CD14-positive monocyte (primary cell): ENCODE measurements around the gene CARM1. TPM values are rescaled to one million over a fixed set of nuclear protein-coding genes. Genes with fewer than 3 reads are reported as not detected.

ENCODE experiments used
- DNase-seq, 3 donors: peaks; one replicate each; pipeline ENCODE4 v3.0.0-alpha.2; 2011 to 2022
- H2AFZ ChIP-seq: 2 replicates; pipeline ENCODE4 v1.6.0; 2012; ENCODE audit warnings: mild to moderate bottlenecking, low read depth, low read length, inconsistent platforms; ENCODE audit not compliant: insufficient read depth, poor library complexity, severe bottlenecking
- H3K27ac ChIP-seq, 2 donors: 1 replicate in 1 of 2; 2 replicates in 1 of 2; pipeline ENCODE4 v1.5.1; 2012 to 2013; ENCODE audit warnings: low read length in 2 of 2, control low read depth in 1 of 2, inconsistent platforms in 1 of 2, low read depth in 1 of 2, mild to moderate bottlenecking in 1 of 2
- H3K27me3 ChIP-seq, 2 donors: one replicate each; pipeline versions ENCODE4 v1.6.0 to v1.6.1; 2011 to 2013; ENCODE audit warnings: low read length in 2 of 2; ENCODE audit not compliant: control insufficient read depth in 2 of 2, insufficient read depth in 2 of 2
- H3K36me3 ChIP-seq, 2 donors: replicated peaks in 1 of 2; 1 replicate in 1 of 2; 2 replicates in 1 of 2; pipeline versions ENCODE4 v1.5.1 to v1.6.1; 2012 to 2013; ENCODE audit warnings: low read length in 2 of 2, control low read depth in 1 of 2, inconsistent platforms in 1 of 2, mild to moderate bottlenecking in 1 of 2; ENCODE audit not compliant: insufficient read depth in 2 of 2, control insufficient read depth in 1 of 2
- H3K4me1 ChIP-seq, 2 donors: 1 replicate in 1 of 2; 2 replicates in 1 of 2; pipeline versions ENCODE4 v1.5.1 to v1.6.1; 2012 to 2013; ENCODE audit warnings: low read length in 2 of 2, control low read depth in 1 of 2, inconsistent platforms in 1 of 2, mild to moderate bottlenecking in 1 of 2, moderate library complexity in 1 of 2; ENCODE audit not compliant: insufficient read depth in 2 of 2, control insufficient read depth in 1 of 2
- H3K4me2 ChIP-seq: replicated peaks from 2 replicates; pipeline ENCODE3; 2012; ENCODE audit warnings: low read length, moderate library complexity, mild to moderate bottlenecking; ENCODE audit not compliant: poor library complexity, severe bottlenecking; ENCODE audit errors: extremely low read depth
- H3K4me3 ChIP-seq, 3 experiments: fragments of 200-600 bp in 1 of 3; sonication (generic) in 1 of 3; replicated peaks in 1 of 3; 1 replicate in 2 of 3; 2 replicates in 1 of 3; pipeline ENCODE4 v1.5.1; 2011 to 2013; ENCODE audit warnings: low read length in 3 of 3, mild to moderate bottlenecking in 3 of 3, control low read depth in 2 of 3, low read depth in 2 of 3, inconsistent platforms in 1 of 3, moderate library complexity in 1 of 3
- H3K79me2 ChIP-seq: 2 replicates; pipeline ENCODE4 v1.6.0; 2012; ENCODE audit warnings: mild to moderate bottlenecking, control low read depth, inconsistent platforms, low read length, moderate library complexity; ENCODE audit not compliant: insufficient read depth
- H3K9ac ChIP-seq: 2 replicates; pipeline ENCODE4 v1.6.0; 2017; ENCODE audit warnings: low read length, mild to moderate bottlenecking; ENCODE audit not compliant: insufficient read depth, poor library complexity, severe bottlenecking
- H3K9me3 ChIP-seq, 2 donors: replicated peaks in 1 of 2; 1 replicate in 1 of 2; 2 replicates in 1 of 2; pipeline versions ENCODE4 v1.5.1 to v1.6.1; 2012 to 2013; ENCODE audit warnings: low read length in 2 of 2, control low read depth in 1 of 2; ENCODE audit not compliant: control insufficient read depth in 1 of 2, insufficient read depth in 1 of 2
- H4K20me1 ChIP-seq: 2 replicates; pipeline ENCODE4 v1.6.0; 2012; ENCODE audit warnings: mild to moderate bottlenecking, low read length, control low read depth, moderate library complexity; ENCODE audit not compliant: insufficient read depth
- H3K27ac Mint-ChIP-seq, 7 donors: one replicate each; pipeline ENCODE4 v1.8.0; 2020; ENCODE audit warnings: mild to moderate bottlenecking in 7 of 7, mixed read lengths in 7 of 7, moderate library complexity in 6 of 7, inconsistent platforms in 2 of 7
- H3K27me3 Mint-ChIP-seq, 3 donors: one replicate each; pipeline ENCODE4 v1.8.0; 2021 to 2022; ENCODE audit warnings: low read depth in 3 of 3, mild to moderate bottlenecking in 3 of 3, mixed read lengths in 3 of 3, moderate library complexity in 3 of 3, inconsistent platforms in 1 of 3
- H3K36me3 Mint-ChIP-seq, 2 donors: one replicate each; pipeline ENCODE4 v1.8.0; 2020; ENCODE audit warnings: mixed read lengths in 2 of 2, inconsistent platforms in 1 of 2, mild to moderate bottlenecking in 1 of 2
- H3K4me1 Mint-ChIP-seq: one replicate; pipeline ENCODE4 v1.8.0; 2020; ENCODE audit warnings: mild to moderate bottlenecking, mixed read lengths
- H3K4me3 Mint-ChIP-seq, 2 donors: one replicate each; pipeline ENCODE4 v1.8.0; 2020; ENCODE audit warnings: mild to moderate bottlenecking in 2 of 2, mixed read lengths in 2 of 2, moderate library complexity in 1 of 2
- H3K9me3 Mint-ChIP-seq, 7 donors: one replicate each; pipeline ENCODE4 v1.8.0; 2020 to 2022; ENCODE audit warnings: mixed read lengths in 7 of 7, mild to moderate bottlenecking in 6 of 7, moderate library complexity in 6 of 7, inconsistent platforms in 2 of 7
- CTCF ChIP-seq: fragments of 200-600 bp; IDR thresholded peaks from one replicate; pipeline ENCODE4 v1.8.0; 2022; ENCODE audit warnings: antibody characterized with exemption, mild to moderate bottlenecking
- whole genome bisulfite sequencing: methylation state at CpG from one replicate; pipeline ENCODE4 v1.1.5; 2013; ENCODE audit warnings: missing lambda C conversion rate; ENCODE audit not compliant: insufficient coverage; 5-methylcytosine and 5-hydroxymethylcytosine counted together
- intact Hi-C, 2 donors: fragments of 100-400 bp; cut with micrococcal nuclease; formaldehyde crosslinking; loops; one replicate each; pipeline versions ENCODE4 v1.15.0 to v1.15.1; 2023
- polyA plus RNA-seq, 3 donors: library from polyadenylated mRNA; depleted of rRNA in 1 of 3; unstranded in 2 of 3; stranded (reverse) in 1 of 3; fragments of 300-500 nt in 2 of 3; fragments of >200 nt in 1 of 3; fragmentation: Illumina TruSeq in 2 of 3; gene quantifications; 1 replicate in 2 of 3; 2 replicates in 1 of 3; pipeline ENCODE4 v1.2.3, GENCODE V29; 2012 to 2021

The CARM1 gene
- polyA plus RNA-seq, 3 donors, result 0.17 to 26.3 (median 0.29) TPM

- Histone ChIP-seq H3K4me1 (peaks cover 3 to 5% of the 10 kb centered on the region in 2 donors), H3K9ac (no peak overlapping the region), H3K4me2 (no peak overlapping the region), H3K4me3 (no peak overlapping the region), H2AFZ (no peak overlapping the region), H3K79me2 (peaks cover 60% of the 10 kb centered on the region), H3K27ac (no peak overlapping the region), H3K9me3 (no peaks in the 10 kb centered on the region), H3K36me3 (no peaks in the 10 kb centered on the region), H4K20me1 (peaks cover 62% of the 10 kb centered on the region), H3K27me3 (no peaks in the 10 kb centered on the region)
- H3K27ac Mint-ChIP-seq, result peak overlapping the region in 1 of 7 donors; percentile 68
- intact Hi-C loops, result no loop called here
- no peak for DNase-seq
- H3K9me3 Mint-ChIP-seq, result no peaks in the 10 kb centered on the region
- peaks cover 0 to 4% (median 0%) of the 10 kb centered on the region in 3 donors for H3K27me3 Mint-ChIP-seq
- peaks cover 16% of the 10 kb centered on the region for H3K4me1 Mint-ChIP-seq
- TF ChIP-seq CTCF, result no peak
- H3K36me3 Mint-ChIP-seq, result peaks cover 8 to 13% of the 10 kb centered on the region in 2 donors
- H3K4me3 Mint-ChIP-seq, result no peak overlapping the region
- WGBS, result 95% methylated on average over 6 of the region's 9 CpGs
Measured at GRCh38 chr19:10882108-10882457, 10.7 kb downstream of the CARM1 start.

GRCh38 chr19:10884274-10884673, 12.9 kb downstream of the CARM1 start:
- no peak for DNase-seq
- Histone ChIP-seq H3K9ac (no peak overlapping the region), H3K9me3 (no peaks in the 10 kb centered on the region), H3K79me2 (peaks cover 46% of the 10 kb centered on the region), H3K36me3 (no peaks in the 10 kb centered on the region), H3K27me3 (no peaks in the 10 kb centered on the region), H2AFZ (no peak overlapping the region), H3K27ac (no peak overlapping the region), H3K4me1 (no peaks in the 10 kb centered on the region), H4K20me1 (peaks cover 63% of the 10 kb centered on the region), H3K4me2 (no peak overlapping the region), H3K4me3 (no peak overlapping the region)
- Mint-ChIP-seq H3K27me3 (peaks cover 0 to 5% (median 0%) of the 10 kb centered on the region in 3 donors), H3K36me3 (peaks cover 9 to 12% of the 10 kb centered on the region in 2 donors), H3K4me3 (no peak overlapping the region), H3K9me3 (no peaks in the 10 kb centered on the region), H3K4me1 (peaks cover 6% of the 10 kb centered on the region), H3K27ac (peak overlapping the region in 3 of 7 donors; percentile 25 to 75 (median 42))
- 80% methylated on average over 2 of the region's 2 CpGs for WGBS
- intact Hi-C loops, result no loop called here
- TF ChIP-seq CTCF, result no peak
